ENCODE data around the gene MCAM.

The MCAM gene, protein sequence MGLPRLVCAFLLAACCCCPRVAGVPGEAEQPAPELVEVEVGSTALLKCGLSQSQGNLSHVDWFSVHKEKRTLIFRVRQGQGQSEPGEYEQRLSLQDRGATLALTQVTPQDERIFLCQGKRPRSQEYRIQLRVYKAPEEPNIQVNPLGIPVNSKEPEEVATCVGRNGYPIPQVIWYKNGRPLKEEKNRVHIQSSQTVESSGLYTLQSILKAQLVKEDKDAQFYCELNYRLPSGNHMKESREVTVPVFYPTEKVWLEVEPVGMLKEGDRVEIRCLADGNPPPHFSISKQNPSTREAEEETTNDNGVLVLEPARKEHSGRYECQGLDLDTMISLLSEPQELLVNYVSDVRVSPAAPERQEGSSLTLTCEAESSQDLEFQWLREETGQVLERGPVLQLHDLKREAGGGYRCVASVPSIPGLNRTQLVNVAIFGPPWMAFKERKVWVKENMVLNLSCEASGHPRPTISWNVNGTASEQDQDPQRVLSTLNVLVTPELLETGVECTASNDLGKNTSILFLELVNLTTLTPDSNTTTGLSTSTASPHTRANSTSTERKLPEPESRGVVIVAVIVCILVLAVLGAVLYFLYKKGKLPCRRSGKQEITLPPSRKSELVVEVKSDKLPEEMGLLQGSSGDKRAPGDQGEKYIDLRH

DNA sequence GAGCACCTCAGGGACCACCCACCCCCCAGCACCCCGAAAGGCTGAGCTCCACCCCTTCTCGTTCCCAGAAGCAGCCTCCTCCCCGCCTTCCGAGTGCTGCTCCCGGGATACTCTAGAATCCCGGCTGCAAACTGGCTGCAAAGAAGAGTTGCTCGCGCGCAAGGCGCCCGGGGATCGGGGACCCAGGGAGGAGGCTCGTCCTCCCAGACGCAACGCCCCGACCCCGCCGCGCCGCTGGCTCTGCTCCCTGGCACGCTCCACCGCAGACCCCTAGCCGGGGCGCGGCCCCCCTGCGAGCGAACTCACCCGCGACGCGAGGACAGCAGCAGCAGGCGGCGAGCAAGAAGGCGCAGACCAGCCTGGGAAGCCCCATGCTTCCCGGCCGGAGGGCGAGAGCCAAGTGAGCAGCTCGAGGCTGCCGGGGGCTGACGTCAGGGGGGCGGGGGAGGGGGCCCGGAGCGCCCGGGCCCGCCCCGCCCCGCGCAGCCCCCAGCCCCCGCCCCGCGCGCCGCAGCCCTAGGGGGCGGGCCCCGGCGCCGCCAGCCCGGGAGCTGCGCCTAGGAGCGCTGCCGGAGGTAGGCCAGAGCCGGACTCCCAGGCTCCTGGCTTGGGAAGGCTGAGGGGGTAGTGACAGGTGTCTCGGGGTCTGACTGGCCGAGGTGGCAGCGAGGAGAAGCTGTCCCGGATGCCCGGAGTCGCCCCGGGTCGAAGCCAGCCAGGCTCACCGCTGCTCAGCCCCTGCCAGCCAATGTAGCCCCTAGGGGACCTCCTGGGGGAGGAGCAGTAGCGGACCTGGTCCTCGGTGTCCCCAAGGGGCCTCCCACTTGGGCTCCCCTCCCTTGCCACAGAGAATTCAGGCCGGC is at the start of gene MCAM:
Gene MCAM (minus strand): TSS at position 402 of the 863 bp plus-strand sequence. CDS start 29 bp downstream, at position 373.
- no peak for DNase-seq (ENCODE audit: low read depth)

DNA sequence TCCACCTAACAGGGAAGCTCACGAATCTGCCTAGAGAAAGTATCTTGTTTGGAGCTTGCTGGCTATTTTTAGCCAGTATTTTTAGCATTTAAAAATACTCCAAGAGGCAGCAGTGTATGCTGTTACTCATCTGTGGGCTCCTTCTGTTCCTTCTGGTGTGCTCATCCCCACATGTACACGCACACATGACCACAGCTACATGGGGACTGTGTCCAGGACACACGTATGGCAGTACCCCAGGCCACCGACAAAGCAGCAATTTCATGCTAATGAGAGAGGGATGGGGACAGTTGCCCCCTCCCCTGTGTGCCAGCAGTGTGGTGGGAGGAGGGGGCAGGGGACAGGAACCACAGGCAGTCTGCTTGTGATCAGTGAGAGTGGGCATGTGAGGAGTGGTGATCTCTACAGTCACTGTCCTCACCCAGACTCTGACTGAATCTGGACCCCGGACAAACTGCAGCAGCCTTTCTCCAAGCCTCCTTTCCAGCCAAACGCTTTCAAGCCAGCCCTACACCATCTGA is 48.2 kb upstream of the MCAM start:
- no peak for DNase-seq (ENCODE audit: low read depth)

DNA sequence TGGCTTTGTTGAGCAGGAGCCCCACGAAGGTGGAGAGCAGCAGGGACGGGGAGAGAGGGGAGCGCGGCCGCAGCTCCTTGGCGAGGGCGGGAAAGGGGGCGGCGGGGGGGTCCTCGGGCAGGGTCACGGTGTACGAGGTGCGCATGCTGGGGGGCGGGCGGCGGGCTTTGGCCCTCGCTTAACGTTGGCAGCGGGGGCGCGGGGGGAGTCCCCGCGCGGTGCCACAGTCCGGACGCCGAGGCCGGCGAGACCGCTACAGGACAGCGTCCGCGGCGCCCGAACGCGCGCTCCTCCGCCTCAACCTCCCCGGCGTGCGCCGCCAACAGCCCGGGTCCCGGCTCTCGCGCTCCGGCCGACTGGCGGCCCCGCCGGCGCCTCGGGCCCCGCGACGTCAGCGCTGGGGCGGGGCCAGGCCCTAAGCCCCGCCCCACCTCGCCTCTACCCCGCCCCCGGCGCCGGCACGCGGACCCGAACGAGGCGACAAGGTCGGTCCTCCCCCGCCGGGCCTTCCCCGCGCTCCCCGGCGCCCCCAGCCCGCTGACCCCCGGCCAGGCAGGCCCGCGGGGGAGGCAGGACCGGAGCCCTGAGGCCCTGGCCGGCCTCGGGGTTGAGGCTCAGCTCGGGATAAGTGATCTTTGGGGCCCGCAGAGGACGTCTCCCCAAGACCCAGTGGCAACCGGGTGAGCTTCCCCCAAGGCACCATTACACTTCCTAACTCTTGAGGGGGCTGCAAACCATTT is 47.1 kb upstream of the MCAM start:
- DNase-seq (ENCODE audit: low read depth): peak; percentile 20

DNA sequence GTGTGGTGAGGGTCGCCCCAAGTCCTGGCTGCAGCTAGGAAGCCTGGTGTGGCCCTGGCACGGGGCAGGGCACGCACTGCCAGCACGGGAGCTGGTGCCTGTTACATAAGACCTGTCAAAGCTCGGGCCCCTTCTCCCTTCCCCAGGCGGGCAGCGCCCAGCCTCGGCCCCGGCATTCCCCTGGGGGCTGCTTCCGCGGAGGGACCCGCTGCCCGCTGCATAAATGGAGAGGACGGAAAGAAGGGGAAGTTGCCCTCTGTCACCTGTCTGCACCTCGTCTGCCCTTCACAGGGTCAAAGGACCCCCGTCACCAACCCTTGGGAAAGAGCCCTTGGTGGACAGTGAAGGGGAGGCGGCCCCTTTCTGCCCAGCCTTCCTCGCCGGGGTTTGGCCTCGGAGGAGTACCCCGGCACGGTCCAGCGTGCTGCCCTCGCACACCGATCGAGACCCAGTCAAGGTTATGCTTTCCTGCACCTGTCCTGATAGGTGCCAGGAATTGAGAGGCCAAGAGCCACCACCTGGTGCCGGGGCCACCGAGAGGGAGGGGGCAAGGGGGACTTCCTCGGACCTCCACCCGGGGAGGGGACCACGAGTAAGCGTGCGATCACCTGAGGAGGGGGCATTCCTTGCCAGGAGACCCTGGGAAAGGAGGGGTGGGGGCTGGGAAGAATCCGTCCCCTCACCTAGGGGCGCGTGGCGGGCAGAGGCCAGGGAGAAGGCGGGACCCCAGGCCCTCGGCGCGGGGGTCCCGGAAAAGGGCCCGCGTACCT is 46.3 kb upstream of the MCAM start:
- DNase-seq (ENCODE audit: low read depth): no peak

DNA sequence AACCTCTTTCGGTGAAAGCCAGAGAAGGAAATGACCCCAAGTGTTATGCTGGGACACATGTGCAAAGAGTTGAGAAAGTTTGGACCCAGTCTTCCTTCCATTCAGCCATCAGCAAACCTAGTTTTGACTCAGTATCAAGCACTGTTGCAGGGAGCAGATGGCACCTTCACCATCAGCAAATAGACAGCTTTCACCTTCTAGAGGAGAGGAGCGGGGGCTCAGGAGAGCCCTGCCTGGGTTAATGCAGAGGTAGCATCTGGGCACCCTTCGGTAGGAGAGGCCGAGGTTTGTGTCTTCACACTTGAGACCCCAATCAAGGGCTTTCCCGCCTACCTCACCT is 45.8 kb upstream of the MCAM start:
- DNase-seq (ENCODE audit: low read depth): no peak

DNA sequence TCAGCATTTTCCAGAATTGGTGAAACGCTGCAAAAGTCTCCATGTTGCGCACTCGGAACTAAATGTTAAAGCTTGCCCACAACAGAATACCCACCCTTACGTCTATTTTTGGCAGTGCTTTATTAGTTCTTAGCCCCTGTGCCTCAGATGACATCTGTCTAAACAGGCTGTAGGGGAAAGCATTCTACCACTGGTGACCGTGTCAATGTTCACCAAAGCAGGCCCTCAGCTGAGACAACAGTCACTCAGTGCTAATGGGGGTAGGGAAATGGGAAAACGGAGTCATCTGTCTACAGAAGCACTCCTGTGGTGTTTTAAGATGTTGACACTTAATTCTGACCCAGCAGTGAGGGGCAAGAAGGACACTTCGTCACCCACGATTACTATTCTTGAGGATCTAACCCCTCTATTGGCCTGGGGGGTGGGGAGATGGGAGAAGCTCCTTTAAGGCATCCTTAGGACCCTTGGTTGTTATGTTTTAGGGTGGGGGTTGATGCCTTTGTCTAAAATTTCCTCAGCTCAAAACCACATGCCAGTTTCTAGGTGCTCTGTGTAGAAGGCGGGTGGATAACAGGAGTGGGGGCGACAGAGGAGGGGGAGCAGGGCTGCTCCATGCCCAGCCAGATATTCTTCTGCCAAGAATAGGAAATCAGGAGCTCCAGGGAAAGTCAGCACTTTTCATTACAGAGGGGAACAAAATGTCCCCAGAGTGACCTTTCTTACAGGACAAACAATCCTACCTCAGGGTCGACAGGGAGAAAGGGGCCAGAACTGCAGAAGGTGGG is 45.2 kb upstream of the MCAM start:
- no peak for DNase-seq (ENCODE audit: low read depth)

DNA sequence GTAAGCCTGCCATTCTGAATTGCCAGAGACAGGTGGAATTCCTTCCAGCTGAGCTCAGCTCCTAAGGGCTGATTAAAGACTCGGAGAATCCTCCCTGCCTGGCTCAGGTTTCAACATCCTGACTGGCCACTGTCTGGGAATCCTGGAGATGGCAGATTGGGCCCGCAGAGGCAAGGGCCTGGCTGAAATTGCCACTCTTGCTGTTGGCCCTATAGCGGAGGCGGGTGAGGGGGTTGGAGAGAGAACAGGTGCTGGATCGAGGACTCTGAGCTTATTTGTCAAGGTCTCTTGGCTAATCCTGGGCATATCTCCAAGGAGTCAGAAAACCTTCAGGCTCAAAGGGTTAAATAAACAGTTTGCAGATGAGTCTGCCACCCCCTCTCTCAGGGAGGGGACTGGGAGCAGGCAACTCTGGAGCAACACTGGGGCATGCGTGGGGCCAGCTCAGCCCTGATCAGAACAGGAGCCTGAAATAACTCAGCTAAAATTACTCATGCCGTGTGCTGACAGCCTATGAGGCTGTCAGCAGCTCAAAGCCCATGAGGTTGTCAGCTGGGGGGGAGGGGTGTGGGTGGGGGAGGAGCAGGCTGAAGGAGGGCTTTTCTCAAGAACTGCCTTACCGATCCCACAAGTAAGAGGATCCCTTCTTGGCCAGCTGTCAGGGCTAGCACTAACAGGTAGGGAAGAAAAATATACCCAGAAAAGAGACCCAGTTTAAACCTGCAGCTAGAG is 44.3 kb upstream of the MCAM start:
- DNase-seq (ENCODE audit: low read depth): no peak

DNA sequence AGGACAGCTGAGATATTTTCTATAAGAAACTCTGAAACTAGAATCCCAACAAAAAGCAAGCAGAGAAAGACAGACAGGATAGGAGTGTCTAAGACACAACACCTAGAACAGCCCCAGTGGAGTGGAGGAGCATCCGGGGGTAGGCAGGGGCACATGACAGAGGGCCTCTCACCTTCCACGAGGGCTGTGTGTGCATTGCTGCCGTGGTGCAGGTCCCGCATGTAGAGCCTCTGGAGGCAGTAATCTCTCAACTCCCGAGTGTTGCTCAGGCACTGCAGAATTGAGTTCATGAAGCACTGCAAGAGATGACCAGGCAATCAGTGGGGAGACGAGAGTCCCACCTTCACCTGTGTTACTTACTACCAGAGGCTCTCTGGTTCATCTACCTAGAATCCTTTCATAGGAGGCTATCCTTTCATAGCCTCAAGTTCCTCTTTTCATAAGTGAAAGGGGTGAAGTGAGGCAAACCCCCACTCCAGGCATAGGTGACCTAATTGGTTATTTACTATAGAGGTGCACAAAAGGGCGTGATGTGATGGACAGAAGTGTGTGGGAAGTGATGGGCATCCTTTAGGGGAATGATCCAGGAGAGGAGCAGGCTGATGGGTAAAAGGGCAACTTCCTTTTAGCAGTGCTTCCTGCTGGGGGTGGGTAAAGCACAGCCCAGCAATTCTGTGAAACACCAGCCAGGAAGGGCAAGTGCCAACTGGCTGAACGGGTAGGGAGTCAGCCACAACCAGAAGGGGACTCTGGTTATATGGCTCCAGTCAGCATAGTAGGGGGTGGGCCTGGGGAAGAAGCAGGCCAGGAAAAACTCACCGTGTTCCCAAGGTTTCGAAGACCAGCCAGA is 42.7 kb upstream of the MCAM start:
- no peak for DNase-seq (ENCODE audit: low read depth)

DNA sequence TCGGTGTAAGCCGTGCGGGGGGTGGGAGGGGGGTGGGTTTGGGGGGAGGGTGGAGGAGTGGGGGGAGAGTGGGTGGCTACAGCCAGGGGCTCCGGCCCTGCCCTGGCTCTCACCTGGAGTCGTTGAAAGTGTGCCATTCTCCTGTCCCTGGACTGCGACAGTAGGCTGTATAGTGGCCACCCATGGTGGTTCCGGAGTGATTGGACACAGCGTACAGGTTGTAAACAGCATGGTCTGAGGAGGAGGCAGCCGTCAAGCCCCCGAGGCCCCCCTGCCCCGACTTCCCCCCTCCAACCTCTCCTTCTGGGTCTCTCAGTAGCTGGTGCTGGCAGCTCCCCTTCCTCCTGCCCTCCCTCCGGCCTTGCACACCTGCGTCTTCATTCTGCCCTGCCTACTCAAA is 40.1 kb upstream of the MCAM start:
- no peak for DNase-seq (ENCODE audit: low read depth)

DNA sequence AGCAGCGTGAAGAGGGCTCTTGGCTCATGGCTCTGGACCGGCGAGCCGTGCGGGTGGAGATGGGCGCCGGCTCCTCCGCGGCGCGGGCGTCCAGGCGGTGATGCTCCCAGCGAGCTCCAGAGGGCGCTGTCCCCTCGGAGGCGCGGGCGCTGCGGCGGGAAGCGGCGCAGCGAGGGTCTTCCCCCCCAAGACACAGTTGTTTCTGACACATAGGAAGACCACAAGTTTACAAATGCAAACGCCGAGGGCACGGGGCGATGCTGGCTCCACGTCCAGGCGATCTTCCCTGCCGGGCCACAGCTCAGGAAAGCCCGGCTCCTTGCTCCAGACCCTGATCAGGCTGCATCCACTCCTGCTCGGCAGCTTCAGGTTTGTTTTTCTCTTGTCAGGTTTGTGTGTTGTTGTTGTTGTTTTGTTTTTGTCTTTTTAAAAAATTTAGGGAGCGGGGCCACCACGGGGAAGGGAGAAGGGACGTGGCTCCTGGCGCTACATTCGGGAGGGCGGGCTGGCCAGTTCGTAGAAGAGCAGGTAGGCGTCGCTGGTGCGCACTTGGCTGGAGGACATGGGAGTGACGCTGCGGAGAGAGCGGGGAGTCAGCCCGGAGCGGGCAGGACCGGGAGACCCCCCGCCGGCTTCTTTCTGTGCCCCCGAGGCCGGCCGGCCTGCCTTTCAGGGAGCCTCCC is 39.6 kb upstream of the MCAM start:
- DNase-seq (ENCODE audit: low read depth): peak; percentile 38

DNA sequence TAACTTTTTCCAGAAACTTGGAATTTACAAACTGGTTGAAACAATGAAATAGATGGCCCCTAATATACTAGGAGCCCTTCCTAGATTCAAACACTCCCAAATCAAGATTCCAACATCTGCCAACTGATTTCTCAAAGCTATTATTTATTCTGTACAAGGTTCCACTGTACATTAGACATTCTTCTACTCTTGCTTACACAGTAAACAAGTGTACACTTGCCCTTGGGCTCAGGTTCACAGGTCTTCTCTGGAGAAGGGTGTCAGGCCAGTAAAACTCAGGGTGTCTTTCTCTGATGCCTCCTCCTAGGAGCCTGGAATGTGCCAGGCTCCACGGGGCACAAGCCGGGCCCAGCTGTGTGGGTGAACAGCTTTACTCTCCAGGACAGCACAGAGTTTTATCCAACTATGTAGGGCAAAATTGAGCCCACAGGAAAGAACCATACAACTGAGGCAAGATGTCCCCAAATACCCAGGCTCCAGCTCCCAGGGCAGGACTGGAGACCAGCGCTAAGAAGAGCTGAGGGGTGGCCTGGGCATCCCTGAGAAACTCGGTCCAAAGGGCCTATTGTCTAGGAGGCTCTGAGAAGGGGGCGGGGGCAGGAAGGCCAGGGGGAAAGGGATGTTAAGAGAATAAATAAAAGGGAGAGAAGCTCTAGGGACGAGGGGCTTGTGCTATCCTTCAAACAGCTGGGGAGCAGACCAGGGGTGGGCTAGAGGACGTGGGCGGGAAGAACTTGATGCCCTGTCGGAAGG is 38.3 kb upstream of the MCAM start:
- DNase-seq (ENCODE audit: low read depth): no peak

DNA sequence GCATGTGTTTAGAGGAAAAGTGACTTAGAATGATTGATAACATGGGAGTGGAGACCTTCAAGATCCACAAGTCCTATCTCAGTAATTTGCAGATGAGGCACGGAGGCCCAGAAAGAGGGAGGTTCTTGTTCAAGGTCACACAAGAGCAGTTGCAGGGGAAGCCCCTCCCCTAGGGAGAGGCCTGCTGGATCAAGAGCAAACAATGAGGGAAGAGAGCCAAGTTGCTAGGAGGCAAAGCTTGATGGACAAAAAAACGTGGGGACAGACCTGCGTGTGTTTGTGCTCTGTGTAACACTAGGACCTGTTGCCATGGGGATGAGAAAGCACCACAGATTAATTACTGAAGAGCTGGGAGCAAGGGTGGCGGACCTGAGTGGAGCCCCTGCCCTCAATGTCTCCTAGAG is 35.9 kb upstream of the MCAM start:
- no peak for DNase-seq (ENCODE audit: low read depth)

DNA sequence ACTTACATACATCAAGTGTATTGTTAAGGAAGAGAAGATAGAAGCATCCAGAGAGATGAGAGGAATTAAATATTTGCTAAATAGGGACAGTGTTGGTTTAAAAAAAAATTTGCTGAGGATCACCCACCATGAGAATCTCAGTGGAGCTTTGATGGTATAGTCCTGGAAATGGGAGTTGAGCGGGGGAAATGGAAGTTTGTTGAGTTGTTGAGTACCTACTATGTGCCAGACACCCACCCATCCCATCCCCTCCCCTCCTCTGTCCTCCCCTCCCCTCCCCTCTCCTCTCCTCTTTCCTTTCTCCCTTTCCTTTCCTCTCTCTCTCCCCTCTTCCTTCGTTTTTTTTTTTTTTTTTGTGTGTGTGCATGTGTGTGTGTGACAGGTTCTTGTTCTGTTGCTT is 34.3 kb upstream of the MCAM start:
- DNase-seq (ENCODE audit: low read depth): no peak

DNA sequence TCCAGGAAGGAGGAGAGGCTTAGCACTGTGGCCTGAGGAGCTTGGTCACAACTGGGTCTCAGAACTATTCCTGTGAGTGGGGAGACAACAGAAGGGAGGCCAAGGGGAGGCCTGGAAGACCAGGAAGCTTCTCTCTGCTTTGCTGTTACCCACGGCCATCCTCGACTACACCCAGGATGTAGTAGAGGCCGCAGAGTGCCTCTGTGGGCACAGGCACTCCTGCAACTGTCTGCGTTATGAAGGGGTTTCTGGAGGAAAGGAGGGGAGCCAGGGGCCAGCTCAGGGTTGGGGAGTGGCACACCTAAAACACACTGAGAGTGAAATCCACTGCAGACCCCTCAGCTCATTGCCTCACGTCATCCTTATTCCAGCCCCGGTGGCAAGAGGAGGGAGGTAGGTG is 33.4 kb upstream of the MCAM start:
- no peak for DNase-seq (ENCODE audit: low read depth)

DNA sequence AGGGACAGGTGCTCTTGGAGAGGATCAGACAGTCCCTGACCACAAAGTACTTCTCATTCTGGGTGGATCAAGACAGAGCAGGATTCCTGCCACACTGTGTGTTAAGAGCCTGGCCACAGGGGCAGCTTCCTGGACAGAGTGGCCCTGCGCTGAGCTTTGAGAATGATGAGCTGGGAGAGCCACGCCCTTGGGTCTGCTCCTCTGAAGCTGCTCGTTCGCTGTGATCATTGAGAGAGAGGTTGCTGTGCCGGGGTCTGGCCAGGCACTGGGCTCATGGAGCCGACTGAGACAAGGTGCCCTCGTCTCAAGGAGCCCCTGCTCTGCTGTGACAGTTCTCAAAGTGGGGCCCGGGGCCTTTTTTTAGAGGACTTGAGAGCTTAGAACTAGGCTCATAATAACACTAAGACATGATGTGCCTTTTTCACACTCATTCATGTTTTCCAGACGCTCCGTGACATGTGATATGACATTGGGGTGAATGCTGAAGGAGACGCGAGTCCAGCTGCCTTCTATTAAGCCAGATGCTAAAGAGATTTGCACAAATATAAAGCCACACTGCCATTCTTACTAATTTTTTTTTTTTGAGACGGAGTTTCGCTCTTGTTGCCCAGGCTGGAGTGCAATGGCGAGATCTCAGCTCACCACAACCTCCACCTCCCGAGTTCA is 31.1 kb upstream of the MCAM start:
- no peak for DNase-seq (ENCODE audit: low read depth)

DNA sequence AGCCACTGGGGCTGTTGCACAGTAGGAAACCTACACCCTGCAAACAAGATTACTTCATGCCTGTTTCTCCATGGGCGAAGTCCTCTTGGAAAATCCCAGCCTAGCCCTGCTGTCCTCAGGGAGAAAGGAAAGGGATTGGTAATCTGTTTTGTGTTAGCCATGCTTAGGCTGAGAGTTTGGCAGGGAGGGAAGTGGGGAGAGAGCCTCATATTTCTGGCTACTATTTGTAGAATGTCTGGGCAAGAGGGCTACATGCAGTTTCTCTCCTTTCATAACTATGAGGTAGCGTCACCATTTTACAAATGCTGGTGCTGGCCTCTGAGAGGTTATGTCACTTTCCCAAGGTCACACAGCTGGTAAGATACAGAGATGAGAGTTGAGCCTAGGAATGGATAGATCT is 30.3 kb upstream of the MCAM start:
- no peak for DNase-seq (ENCODE audit: low read depth)

DNA sequence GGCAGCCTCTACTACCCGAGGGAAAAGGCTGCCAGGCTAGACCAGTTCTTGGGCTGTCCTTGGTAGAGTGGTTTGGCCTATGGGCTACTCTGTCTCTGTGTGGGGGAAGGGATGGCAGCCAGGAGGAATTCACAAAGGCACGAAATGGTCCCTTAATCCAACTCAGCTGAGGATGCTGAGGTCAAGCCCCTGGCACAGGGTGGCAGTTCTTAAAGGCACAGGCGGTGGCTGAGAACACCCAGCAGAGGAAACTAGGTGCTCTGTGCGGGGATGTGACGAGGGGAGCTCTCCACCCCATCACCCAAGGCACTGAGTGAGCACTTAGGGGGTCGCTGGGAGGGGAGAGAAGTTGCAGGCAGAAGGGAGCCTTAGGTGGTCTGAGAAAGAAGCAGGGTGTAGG is 29.7 kb upstream of the MCAM start, which contains the start of gene MFRP:
Gene MFRP (minus strand): TSS at position 101 of the 400 bp plus-strand sequence. CDS start 192 bp downstream, outside the sequence.
- DNase-seq (ENCODE audit: low read depth): no peak

All from activated gamma-delta T cell treated with anti-CD3 and anti-CD28 coated beads, Interleukin-2, amount 50 U/mL, for 16 hours (primary cell).